NB4 (cell line): ENCODE measurements around the gene RACK1.

Experiments used
- DNase-seq: peaks from one replicate; pipeline ENCODE4 v3.0.0; 2010; ENCODE audit warnings: low read depth
- H3K4me3 ChIP-seq: one replicate; pipeline ENCODE4 v1.5.1; 2011; ENCODE audit warnings: mild to moderate bottlenecking, low read depth, low read length, moderate library complexity
- CTCF ChIP-seq: IDR thresholded peaks from one replicate; pipeline ENCODE4 v1.5.1; 2012; ENCODE audit warnings: low read depth, low read length
- MAX ChIP-seq: IDR thresholded peaks from 2 replicates; pipeline ENCODE4 v1.6.1; 2011; ENCODE audit warnings: low read depth, low read length
- MYC ChIP-seq: IDR thresholded peaks from 2 replicates; pipeline ENCODE4 v1.6.1; 2011; ENCODE audit warnings: low read depth, low read length
- POLR2A ChIP-seq: IDR thresholded peaks from 2 replicates; pipeline ENCODE4 v1.6.1; 2011; ENCODE audit warnings: mild to moderate bottlenecking; ENCODE audit not compliant: insufficient read length; ENCODE audit errors: extremely low read depth

Gene RACK1

GRCh38 chr5:181198106-181198685 is 45.5 kb downstream of the RACK1 start:
- DNase-seq, result peak; percentile 53
- TF ChIP-seq MAX (no peak), MYC (no peak), POLR2A (no peak), CTCF (no peak)
- no peak overlapping the region for H3K4me3 ChIP-seq

- no peak for TF ChIP-seq POLR2A
- TF ChIP-seq CTCF, result no peak
- H3K4me3 ChIP-seq, result no peak overlapping the region
- DNase-seq, result no peak
Observed at GRCh38 chr5:181197326-181197951, 46.3 kb downstream of the RACK1 start.

GRCh38 chr5:181195249-181195761 is 48.4 kb downstream of the RACK1 start:
- TF ChIP-seq MAX (no peak), MYC (no peak), CTCF (no peak), POLR2A (no peak)
- no peak overlapping the region for H3K4me3 ChIP-seq

GRCh38 chr5:181194489-181195248 is 49.0 kb downstream of the RACK1 start:
- TF ChIP-seq MAX (no peak), CTCF (no peak), POLR2A (no peak), MYC (no peak)
- no peak for DNase-seq
- H3K4me3 ChIP-seq, result no peak overlapping the region

More at GRCh38 chr5:181195249-181195761, 48.4 kb downstream of the RACK1 start:
- no peak for DNase-seq

- no peak for DNase-seq
- no peak overlapping the region for H3K4me3 ChIP-seq
- TF ChIP-seq POLR2A (no peak), MAX (no peak), CTCF (no peak), MYC (no peak)
Observed at GRCh38 chr5:181193656-181194055, 50.0 kb downstream of the RACK1 start.
